Brain pericyte (primary cell): Measurements from ENCODE around the gene CTTN.

ENCODE experiments used
- DNase-seq: peaks from one replicate; pipeline ENCODE4 v3.0.0-alpha.2; 2012; ENCODE audit warnings: low read depth, low spot score

CTTN gene

DNA sequence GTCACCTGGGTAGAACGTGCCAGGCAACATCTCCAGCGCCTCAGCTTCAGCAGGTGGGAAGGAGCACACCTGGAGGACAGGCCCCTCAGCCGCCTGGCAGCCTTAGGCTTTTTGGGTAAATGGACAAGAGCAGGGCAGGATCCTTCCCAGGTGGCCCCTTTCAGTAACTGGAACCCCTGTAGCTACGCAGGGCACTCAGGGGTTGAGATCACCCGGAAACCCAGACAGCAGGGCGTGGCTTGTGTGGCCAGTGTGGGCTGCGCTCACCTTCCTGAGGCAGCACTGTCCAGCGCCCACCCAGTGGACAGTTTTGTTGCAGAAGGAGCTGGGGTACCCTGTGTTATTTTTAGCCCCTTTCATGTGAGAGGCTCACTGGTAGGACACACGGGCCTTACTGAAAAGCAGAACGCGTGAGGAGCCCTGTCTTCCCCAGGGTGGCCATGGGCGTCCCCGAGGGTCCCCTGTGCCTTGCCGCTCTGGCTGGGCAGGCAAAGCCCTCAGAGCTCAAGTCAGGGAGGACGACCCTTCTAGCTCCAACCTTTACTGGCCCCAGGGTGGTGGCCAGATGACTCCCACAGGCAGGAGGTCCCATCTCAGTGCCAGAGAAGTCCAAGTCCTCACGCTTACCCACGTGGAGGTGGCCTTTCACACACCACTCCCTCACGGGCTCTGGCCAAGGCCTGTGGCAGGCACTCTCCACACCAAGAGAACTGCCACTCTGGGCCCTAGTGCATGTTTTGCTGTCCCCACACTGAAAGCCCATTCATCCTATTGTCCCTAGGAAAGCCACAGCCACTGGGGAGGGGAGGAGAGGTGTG lies 75.8 kb downstream of the CTTN start:
- DNase-seq = no peak

- DNase-seq = no peak
Observed at GRCh38 chr11:70474710-70475109, 76.4 kb downstream of the CTTN start.

GRCh38 chr11:70476669-70477068 lies 78.3 kb downstream of the CTTN start:
- no peak for DNase-seq

- DNase-seq = no peak
Observed at GRCh38 chr11:70477176-70477575, 78.8 kb downstream of the CTTN start.

DNA sequence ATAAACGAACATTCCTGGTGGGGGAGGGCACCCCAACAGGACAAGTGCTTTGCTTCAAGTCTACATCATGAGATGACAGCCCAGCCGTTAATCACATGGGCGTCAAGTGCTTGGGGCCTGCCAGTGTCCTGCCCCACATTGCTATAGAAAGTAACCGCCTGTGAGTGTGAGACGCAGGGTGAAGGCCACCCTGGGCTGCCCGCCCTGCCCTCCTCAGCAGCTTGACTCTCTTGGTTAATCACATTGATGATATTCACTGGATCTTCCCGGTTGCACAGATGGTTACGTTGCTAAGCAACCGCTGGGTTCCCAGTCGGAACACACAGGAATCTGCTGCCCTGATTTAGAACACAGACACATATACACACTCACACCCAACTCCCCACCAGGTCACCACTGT lies 79.3 kb downstream of the CTTN start:
- DNase-seq = no peak

DNA sequence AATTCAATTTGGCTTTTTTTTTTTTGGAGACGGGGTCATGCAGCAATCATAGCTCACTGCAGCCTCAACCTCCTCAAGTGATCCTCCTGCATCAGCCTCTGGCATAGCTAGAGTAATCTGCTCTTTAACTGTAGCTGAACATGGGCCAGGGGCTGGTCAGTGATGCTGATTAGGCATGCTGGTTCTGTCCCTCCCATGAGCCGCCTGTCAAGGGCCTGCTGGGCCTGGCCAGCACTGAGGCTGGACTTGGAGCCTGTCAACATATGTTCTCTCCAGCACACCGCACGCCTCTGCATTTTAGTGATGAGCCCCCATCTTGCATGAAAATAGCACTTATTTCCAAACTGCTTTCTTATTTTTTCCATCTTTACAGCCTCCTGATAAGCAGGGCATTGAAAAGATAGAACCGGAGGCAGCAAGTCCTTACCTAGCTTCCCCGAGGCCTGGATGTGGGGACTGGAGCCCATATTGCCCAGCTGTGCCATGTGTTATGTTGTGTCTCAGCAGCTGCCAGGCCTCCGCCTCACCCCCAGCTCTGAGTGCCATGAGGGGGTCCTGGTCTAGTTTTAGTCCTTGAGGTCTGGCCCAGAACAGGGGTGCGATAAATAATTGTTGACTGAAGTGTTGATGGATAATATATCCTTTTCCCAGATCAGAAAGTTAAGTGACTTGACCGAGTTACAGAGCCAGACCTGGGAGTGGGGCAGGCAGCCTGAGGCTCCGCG lies 80.0 kb downstream of the CTTN start:
- DNase-seq = no peak

DNA sequence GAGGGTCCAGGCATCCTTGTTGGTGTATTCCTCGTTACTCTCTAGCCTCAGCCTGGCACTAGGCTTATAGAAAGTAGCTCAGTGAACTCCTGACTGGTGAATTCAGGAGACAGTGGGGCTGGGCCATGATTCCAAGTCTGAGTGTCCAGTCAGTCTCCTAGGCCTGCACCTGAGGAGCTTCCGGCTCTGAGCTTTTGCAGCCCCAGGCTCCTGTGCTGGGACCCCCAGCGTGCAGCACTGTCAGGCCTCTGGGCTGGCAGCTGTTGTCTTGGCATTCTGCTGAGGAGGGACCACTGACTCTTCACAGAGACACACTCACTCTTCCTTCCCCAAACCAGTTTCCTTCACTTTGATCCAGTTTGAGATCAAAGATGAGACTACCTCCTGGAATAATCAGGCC lies 82.4 kb downstream of the CTTN start:
- DNase-seq = no peak

- DNase-seq = no peak
Observed at GRCh38 chr11:70481625-70482528, 83.5 kb downstream of the CTTN start.

DNA sequence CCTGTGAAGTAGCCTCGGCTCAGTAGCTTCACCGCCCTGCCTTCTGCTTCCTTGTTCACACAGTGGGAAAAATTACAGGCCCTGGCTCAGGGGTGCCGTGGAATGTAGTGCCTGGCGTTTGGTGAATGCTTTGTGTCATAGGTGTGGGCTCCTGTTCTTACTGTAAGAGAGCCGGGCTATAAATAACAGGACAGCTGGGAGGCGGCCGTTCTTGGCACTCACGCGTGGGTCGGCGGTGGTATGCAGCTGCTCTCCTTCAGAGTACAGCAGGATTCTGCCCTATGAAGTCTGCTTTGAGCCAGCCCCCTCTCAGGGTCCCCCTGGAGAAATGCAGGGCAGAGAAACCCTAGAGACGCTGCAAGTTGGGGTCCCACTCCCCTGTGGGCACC lies 84.2 kb downstream of the CTTN start:
- DNase-seq = no peak

- no peak for DNase-seq
Observed at GRCh38 chr11:70483077-70483861, 84.9 kb downstream of the CTTN start.

- DNase-seq = no peak
Observed at GRCh38 chr11:70483917-70484316, 85.6 kb downstream of the CTTN start.

GRCh38 chr11:70485326-70486025 lies 87.1 kb downstream of the CTTN start:
- DNase-seq = no peak

GRCh38 chr11:70486026-70486415 lies 87.7 kb downstream of the CTTN start:
- no peak for DNase-seq
